ENCODE data around the gene ATP5MC2.
"Not testable (repeated sequence)": the region's sequence is repeated elsewhere in the genome, so short reads cannot be mapped to it uniquely, and the experiment has no call there.

ATP5MC2 gene

DNA sequence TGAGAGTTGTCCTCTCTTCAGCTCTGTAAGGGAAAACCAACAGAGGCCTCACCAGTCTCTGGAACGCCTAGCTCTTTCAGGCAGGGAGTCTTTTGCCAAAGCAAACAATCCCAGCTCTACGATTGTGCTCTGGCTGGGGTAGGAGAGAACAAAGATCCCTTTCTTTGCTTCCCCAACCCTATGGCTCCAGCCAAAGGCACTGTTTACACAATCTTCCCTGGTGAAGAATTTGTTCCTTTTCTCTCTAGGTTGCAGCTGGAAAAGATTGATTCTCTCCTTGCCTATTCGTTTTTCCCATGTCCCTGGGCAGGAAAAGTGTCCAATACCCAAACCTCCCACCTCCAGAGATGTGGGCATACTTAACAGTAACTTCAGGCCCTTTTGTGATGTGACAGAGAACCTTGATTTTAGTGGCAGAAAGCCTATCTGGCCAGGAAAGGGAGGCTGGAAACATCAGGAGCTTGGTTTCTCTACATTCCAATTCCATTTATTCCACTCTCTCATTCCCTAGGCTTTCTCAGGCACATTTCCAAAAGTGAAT, 16.8 kb downstream of the ATP5MC2 start:
- in situ Hi-C loops (cut with MboI; ENCODE audit: low sequenced_read_pairs, unreplicated experiment) = no loop called here
- DNase-seq (ENCODE audit: low spot score) = no peak
- TF ChIP-seq, protein P1, sequence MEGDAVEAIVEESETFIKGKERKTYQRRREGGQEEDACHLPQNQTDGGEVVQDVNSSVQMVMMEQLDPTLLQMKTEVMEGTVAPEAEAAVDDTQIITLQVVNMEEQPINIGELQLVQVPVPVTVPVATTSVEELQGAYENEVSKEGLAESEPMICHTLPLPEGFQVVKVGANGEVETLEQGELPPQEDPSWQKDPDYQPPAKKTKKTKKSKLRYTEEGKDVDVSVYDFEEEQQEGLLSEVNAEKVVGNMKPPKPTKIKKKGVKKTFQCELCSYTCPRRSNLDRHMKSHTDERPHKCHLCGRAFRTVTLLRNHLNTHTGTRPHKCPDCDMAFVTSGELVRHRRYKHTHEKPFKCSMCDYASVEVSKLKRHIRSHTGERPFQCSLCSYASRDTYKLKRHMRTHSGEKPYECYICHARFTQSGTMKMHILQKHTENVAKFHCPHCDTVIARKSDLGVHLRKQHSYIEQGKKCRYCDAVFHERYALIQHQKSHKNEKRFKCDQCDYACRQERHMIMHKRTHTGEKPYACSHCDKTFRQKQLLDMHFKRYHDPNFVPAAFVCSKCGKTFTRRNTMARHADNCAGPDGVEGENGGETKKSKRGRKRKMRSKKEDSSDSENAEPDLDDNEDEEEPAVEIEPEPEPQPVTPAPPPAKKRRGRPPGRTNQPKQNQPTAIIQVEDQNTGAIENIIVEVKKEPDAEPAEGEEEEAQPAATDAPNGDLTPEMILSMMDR (IDR thresholded peaks at IDR 0.05; ENCODE audit: borderline replicate concordance, control extremely low read depth, extremely low read depth, insufficient read depth, missing control alignments) = no peak

DNA sequence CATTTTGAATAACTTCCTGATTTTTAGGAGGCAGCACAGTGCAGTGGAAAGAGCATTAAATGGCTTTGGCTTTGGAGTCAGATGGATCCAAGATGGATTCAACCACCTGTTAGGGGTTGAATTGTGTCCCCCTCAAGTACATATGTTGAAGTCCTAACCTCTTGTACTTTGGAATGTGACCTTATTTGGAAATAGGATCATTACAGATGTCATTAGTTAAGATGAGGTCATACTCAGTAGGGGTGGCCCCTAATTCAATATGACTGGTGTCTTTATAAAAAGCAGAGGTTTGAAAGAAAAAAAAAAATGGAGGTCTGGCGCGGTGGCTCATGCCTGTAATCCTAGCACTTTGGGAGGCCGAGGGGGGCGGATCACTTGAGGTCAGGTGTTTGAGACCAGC, 18.8 kb downstream of the ATP5MC2 start:
- TF ChIP-seq, protein P1 (IDR thresholded peaks at IDR 0.05; ENCODE audit: borderline replicate concordance, control extremely low read depth, extremely low read depth, insufficient read depth, missing control alignments) = no peak
- DNase-seq (ENCODE audit: low spot score) = no peak
- in situ Hi-C loops (cut with MboI; ENCODE audit: low sequenced_read_pairs, unreplicated experiment) = no loop called here

DNA sequence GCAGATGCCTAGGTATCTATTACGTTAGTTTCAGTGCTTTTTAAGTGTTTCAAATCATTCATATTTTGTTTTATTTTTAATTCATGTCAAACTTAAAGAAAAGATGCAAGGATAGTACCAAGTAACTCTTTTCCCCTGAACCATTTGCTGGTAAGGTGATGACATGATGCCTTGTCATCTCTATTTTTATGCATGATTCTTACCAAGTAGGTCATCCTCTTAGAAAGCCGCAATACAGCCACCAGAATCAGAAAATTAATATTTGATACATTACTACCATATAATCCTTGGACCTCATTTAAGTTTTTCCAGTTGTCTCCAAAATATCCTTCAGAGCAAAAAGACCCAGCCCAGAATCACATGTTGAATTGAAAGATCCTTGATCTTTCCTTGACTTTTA, 22.3 kb downstream of the ATP5MC2 start:
- DNase-seq (ENCODE audit: low spot score) = no peak
- TF ChIP-seq, protein P1 (IDR thresholded peaks at IDR 0.05; ENCODE audit: borderline replicate concordance, control extremely low read depth, extremely low read depth, insufficient read depth, missing control alignments) = no peak
- in situ Hi-C loops (cut with MboI; ENCODE audit: low sequenced_read_pairs, unreplicated experiment) = no loop called here

DNA sequence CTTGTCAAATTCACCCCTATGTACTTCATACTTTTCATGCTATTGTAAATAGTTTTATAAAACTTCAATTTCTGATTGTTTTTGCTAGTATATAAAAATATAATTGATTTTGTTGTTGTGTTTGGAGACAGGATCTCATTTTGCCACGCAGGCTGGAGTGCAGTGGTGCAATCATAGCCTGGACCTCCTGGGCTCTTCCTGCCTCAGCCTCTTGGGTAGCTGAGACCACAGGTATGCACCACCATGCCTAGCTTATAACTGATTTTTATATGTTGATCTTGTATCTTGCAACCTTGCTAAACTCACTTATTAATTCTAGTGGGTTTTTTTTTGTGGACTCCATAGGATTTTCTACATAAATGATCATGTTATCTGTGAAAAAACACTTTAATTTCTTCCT, 23.5 kb downstream of the ATP5MC2 start:
- in situ Hi-C loops (cut with MboI; ENCODE audit: low sequenced_read_pairs, unreplicated experiment) = no loop called here
- TF ChIP-seq, protein P1 (IDR thresholded peaks at IDR 0.05; ENCODE audit: borderline replicate concordance, control extremely low read depth, extremely low read depth, insufficient read depth, missing control alignments) = no peak
- DNase-seq (ENCODE audit: low spot score) = no peak

DNA sequence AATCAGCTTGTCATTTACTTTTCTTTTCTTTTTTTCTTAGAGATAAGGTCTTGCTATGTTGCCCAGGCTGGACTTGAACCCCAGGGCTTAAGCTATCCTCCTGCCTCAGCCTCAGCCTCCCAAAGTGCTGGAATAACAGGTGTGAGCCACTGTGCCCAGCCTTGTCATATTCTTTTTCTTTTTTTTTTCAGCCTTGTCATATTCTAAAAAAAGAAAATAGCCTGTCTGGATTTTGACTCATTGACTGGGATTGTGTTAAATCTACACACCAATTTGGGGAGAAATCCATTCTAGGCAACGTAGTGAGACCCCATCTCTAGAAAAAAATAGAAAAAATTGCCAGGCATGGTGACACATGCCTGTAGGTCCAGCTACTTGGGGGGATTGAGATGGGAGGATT, 24.1 kb downstream of the ATP5MC2 start:
- in situ Hi-C loops (cut with MboI; ENCODE audit: low sequenced_read_pairs, unreplicated experiment) = no loop called here
- TF ChIP-seq, protein P1 (IDR thresholded peaks at IDR 0.05; ENCODE audit: borderline replicate concordance, control extremely low read depth, extremely low read depth, insufficient read depth, missing control alignments) = no peak
- no peak for DNase-seq (ENCODE audit: low spot score)

DNA sequence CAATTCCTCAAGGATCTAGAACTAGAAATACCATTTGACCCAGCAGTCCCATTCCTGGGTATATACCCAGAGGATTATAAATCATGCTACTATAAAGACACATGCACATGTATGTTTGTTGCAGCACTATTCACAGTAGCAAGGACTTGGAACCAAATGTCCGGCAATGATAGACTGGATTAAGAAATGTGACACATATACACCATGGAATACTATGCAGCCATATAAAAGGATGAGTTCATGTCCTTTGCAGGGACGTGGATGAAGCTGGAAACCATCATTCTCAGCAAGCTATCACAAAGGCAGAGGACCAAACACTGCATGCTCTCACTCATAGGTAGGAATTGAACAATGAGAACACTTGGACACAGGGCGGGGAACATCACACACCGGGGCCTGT, 29.6 kb downstream of the ATP5MC2 start:
- in situ Hi-C loops (cut with MboI; ENCODE audit: low sequenced_read_pairs, unreplicated experiment) = not testable (repeated sequence)

DNA sequence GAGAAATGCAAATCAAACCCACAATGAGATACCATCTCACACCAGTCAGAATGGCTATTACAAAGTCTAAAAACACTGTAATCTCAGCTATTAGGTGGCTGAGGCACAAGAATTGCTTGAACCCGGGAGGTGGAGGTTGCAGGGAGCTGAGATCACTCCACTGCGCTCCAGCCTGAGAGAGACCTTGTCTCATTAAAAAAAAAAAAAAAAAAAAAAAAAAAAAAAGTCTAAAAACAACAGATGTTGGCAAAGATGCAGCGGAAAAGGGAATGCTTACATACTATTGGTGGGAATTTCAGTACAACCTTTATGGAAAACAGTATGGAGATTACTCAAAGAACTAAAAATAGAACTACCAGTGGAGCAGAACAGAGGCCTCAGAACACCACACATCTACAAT, 30.7 kb downstream of the ATP5MC2 start:
- in situ Hi-C loops (cut with MboI; ENCODE audit: low sequenced_read_pairs, unreplicated experiment) = no loop called here
- no peak for DNase-seq (ENCODE audit: low spot score)

More for the DNA sequence above, 29.6 kb downstream of the ATP5MC2 start:
- DNase-seq (ENCODE audit: low spot score) = not testable (repeated sequence)

More for the DNA sequence above, 30.7 kb downstream of the ATP5MC2 start:
- TF ChIP-seq, protein P1 (IDR thresholded peaks at IDR 0.05; ENCODE audit: borderline replicate concordance, control extremely low read depth, extremely low read depth, insufficient read depth, missing control alignments) = no peak
